OCI-LY7 (cell line): ENCODE measurements around the gene ASIC2. TPM values are rescaled to one million over a fixed set of nuclear protein-coding genes. Genes with fewer than 3 reads are reported as not detected.

Experiments
- BruUV-seq: library from RNA; stranded (reverse); fragments of 400-500 nt; replicated peaks from 2 replicates; lab custom pipeline; 2021; lab: Mats Ljungman, UMichigan
- CTCF ChIA-PET: fragments of 300-600 bp; sonication (Branson Sonifier 250); formaldehyde crosslinking; loops from one replicate; lab custom pipeline; 2022; ENCODE audit warnings: antibody characterized with exemption; ENCODE audit not compliant: unreplicated experiment; lab: Charles Lee
- POLR2A ChIA-PET: fragments of 300-600 bp; sonication (Branson Sonifier 250); formaldehyde crosslinking; loops from one replicate; lab custom pipeline; 2022; ENCODE audit warnings: antibody characterized with exemption; lab: Charles Lee
- DNase-seq: peaks from one replicate; pipeline ENCODE4 v3.0.0-alpha.2; 2015; ENCODE audit warnings: low spot score
- H2AFZ ChIP-seq: fragments of 200-600 bp; sonication (generic), shearing (Covaris generic); 2 replicates; pipeline ENCODE4 v1.6.1; 2014; ENCODE audit warnings: mild to moderate bottlenecking, antibody characterized with exemption, low read length, moderate library complexity
- H3K27ac ChIP-seq: fragments of 200-600 bp; sonication (generic); 2 replicates; pipeline ENCODE4 v1.5.1; 2014; ENCODE audit warnings: mixed run types, low read depth, mild to moderate bottlenecking, moderate library complexity, low read length, inconsistent platforms; ENCODE audit not compliant: poor library complexity, severe bottlenecking
- H3K36me3 ChIP-seq: fragments of 200-600 bp; sonication (generic); 2 replicates; pipeline ENCODE4 v1.6.1; 2014; ENCODE audit warnings: mild to moderate bottlenecking, antibody characterized with exemption, low read length, moderate library complexity, mixed read lengths; ENCODE audit not compliant: insufficient read depth
- H3K4me1 ChIP-seq: fragments of 200-600 bp; sonication (generic); 2 replicates; pipeline ENCODE4 v1.5.1; 2014; ENCODE audit warnings: mild to moderate bottlenecking, low read length; ENCODE audit not compliant: insufficient read depth, poor library complexity, severe bottlenecking
- H3K4me2 ChIP-seq: fragments of 200-600 bp; sonication (generic); 2 replicates; pipeline ENCODE4 v1.6.1; 2014; ENCODE audit warnings: mild to moderate bottlenecking, low read length
- H3K4me3 ChIP-seq: fragments of 200-600 bp; sonication (generic); 2 replicates; pipeline ENCODE4 v1.5.1; 2014; ENCODE audit warnings: mild to moderate bottlenecking, low read depth, low read length; ENCODE audit not compliant: poor library complexity, severe bottlenecking
- H3K79me2 ChIP-seq: fragments of 200-600 bp; sonication (generic); 2 replicates; pipeline ENCODE4 v1.6.1; 2016; ENCODE audit warnings: low read depth, mild to moderate bottlenecking, low read length, moderate library complexity, mixed read lengths; ENCODE audit not compliant: insufficient read depth
- H3K9me2 ChIP-seq: fragments of 200-600 bp; sonication (generic); 2 replicates; pipeline ENCODE4 v1.6.1; 2016; ENCODE audit warnings: mild to moderate bottlenecking, low read length, mixed read lengths; ENCODE audit not compliant: insufficient read depth
- H3K9me3 ChIP-seq: fragments of 200-600 bp; sonication (generic); 2 replicates; pipeline ENCODE4 v1.6.1; 2014; ENCODE audit warnings: mild to moderate bottlenecking, mixed run types, low read length, mixed read lengths
- H4K20me1 ChIP-seq: fragments of 200-600 bp; sonication (generic); 2 replicates; pipeline ENCODE4 v1.6.1; 2014; ENCODE audit warnings: mild to moderate bottlenecking, antibody characterized with exemption, low read length, moderate library complexity, mixed read lengths; ENCODE audit not compliant: insufficient read depth
- EZH2phosphoT487 ChIP-seq: fragments of 200-600 bp; sonication (generic); IDR thresholded peaks from 2 replicates; pipeline ENCODE4 v1.6.1; 2018; ENCODE audit warnings: low read depth, borderline replicate concordance, mild to moderate bottlenecking, mixed run types, antibody characterized with exemption, low read length, moderate library complexity, mixed read lengths
- intact Hi-C: fragments of 100-400 bp; cut with micrococcal nuclease; formaldehyde crosslinking; loops from one replicate; pipeline ENCODE4 v1.10.0; 2022; ENCODE audit not compliant: unreplicated experiment
- total RNA-seq, 2 experiments: library from RNA; depleted of rRNA in 1 of 2; stranded (reverse); fragments of >200 nt in 1 of 2; shearing (Covaris generic) in 1 of 2; gene quantifications; 2 replicates each; pipeline ENCODE4 v1.2.3, GENCODE V29; 2014 to 2022
- TF ChIP-seq, protein P1 (sequence below): fragments of 200-600 bp; sonication (generic); conservative IDR thresholded peaks from 2 replicates; pipeline ENCODE4 v1.5.1; 2014; ENCODE audit warnings: mild to moderate bottlenecking, antibody characterized with exemption, low read length, moderate library complexity, mixed read lengths

ASIC2 gene
- total RNA-seq, 2 experiments from 2014 or later: not detected

DNA sequence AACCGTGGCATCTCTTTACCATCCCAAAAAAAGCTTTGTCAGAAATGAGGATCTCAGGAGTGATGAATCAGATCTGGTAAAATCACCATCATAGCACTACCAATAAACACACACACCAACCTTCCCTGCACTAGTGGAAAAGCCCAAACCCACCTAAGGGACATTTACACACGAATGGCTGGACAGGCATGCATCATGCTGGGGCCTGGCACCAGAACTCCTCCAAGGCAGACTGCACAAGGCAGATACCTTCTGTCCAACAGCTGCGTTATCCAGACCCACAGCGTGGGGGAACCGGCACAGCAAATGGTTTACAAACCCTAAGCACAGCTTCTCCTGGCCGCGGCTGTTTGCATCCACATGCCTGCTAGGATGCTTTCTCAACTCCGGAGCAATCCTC is 2.8 kb downstream of the ASIC2 start:
- DNase-seq: no peak
- TF ChIP-seq, protein P1, sequence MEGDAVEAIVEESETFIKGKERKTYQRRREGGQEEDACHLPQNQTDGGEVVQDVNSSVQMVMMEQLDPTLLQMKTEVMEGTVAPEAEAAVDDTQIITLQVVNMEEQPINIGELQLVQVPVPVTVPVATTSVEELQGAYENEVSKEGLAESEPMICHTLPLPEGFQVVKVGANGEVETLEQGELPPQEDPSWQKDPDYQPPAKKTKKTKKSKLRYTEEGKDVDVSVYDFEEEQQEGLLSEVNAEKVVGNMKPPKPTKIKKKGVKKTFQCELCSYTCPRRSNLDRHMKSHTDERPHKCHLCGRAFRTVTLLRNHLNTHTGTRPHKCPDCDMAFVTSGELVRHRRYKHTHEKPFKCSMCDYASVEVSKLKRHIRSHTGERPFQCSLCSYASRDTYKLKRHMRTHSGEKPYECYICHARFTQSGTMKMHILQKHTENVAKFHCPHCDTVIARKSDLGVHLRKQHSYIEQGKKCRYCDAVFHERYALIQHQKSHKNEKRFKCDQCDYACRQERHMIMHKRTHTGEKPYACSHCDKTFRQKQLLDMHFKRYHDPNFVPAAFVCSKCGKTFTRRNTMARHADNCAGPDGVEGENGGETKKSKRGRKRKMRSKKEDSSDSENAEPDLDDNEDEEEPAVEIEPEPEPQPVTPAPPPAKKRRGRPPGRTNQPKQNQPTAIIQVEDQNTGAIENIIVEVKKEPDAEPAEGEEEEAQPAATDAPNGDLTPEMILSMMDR: no peak
- TF ChIP-seq EZH2phosphoT487: no peak
- Histone ChIP-seq H3K9me2 (no peaks in the 10 kb centered on the region), H3K79me2 (no peaks in the 10 kb centered on the region), H3K27ac (no peak overlapping the region), H3K36me3 (no peaks in the 10 kb centered on the region), H3K9me3 (no peaks in the 10 kb centered on the region), H3K4me1 (no peaks in the 10 kb centered on the region), H2AFZ (no peak overlapping the region), H4K20me1 (no peaks in the 10 kb centered on the region), H3K4me2 (no peak overlapping the region), H3K4me3 (no peak overlapping the region)
- BruUV-seq: no TSS peak
- ChIA-PET POLR2A (no interaction called here), CTCF (no interaction called here)
- intact Hi-C loops: no loop called here

DNA sequence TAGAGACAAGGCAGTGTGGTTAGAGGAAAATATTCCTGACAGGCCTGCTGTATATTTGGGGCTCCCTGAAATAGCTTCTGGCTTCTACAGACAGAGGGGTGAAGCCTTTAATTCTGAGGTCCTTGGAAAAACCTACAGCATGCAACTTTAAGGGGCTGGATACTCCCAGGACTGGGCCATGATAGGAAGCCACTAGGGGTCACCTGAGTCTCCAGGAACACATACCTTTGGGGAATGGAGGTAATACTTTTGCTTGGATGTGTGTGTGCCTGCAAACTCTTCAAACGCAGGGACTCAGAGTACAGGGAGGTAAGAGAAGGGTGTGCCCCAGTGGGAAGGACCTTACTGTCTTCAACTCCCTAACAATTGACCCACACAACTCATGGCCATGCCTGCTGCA is 4.1 kb downstream of the ASIC2 start:
- Histone ChIP-seq H3K9me2 (no peaks in the 10 kb centered on the region), H3K4me1 (no peaks in the 10 kb centered on the region), H3K4me3 (no peak overlapping the region), H3K79me2 (no peaks in the 10 kb centered on the region), H4K20me1 (no peaks in the 10 kb centered on the region), H3K4me2 (no peak overlapping the region), H2AFZ (no peak overlapping the region), H3K9me3 (no peaks in the 10 kb centered on the region), H3K36me3 (no peaks in the 10 kb centered on the region), H3K27ac (no peak overlapping the region)
- no peak for DNase-seq
- ChIA-PET CTCF (no interaction called here), POLR2A (no interaction called here)
- no peak for TF ChIP-seq EZH2phosphoT487
- TF ChIP-seq, protein P1: no peak
- intact Hi-C loops: no loop called here
- no TSS peak for BruUV-seq

DNA sequence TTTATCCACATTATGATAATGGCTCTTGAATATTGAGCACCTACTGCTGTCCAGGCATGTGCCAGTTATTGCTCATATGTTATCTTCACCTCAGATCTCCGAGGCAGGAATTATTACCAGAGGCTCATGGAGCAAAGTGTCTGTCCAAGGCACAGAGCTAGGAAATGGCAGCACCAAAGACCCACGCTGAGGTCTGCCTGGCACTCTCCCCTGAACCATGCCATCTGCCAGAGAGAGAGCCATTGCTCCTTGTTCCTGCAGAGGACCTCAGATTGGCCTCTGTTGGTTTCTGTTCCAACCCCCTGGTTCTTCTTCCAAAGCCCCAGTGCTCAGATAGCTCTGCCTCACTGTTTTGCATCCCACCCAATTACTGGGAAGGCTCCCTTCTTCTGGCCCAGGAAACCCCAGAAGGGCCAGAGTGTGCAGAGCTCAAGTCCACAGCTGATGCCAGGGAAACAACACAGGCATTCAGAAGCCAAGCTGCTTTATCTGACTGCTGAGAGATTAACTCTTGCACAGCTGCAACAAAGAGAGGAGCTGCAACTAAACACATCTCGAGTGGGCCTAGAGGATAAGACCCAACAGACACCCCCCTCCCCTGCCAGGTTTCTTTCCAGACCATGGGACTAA is 5.9 kb downstream of the ASIC2 start:
- BruUV-seq: no TSS peak
- Histone ChIP-seq H3K4me2 (no peak overlapping the region), H3K4me3 (no peak overlapping the region), H2AFZ (no peak overlapping the region), H4K20me1 (no peaks in the 10 kb centered on the region), H3K9me3 (no peaks in the 10 kb centered on the region), H3K36me3 (no peaks in the 10 kb centered on the region), H3K9me2 (no peaks in the 10 kb centered on the region), H3K27ac (no peak overlapping the region), H3K79me2 (no peaks in the 10 kb centered on the region), H3K4me1 (no peaks in the 10 kb centered on the region)
- TF ChIP-seq, protein P1: no peak
- TF ChIP-seq EZH2phosphoT487: no peak
- CTCF ChIA-PET: no interaction called here
- DNase-seq: no peak
- intact Hi-C loops: no loop called here
- POLR2A ChIA-PET: no interaction called here
